Measurements from ENCODE around the gene DNM3.

GRCh38 chr1:172414331-172414730 is 573.0 kb downstream of the DNM3 start:
- TF ChIP-seq CTCF (IDR thresholded peaks at IDR 0.05; ENCODE audit: control extremely low read depth in 1 of 3, insufficient read depth in 1 of 3, low read depth in 1 of 3, low read length in 3 of 3) (no peak), MAFK (IDR thresholded peaks at IDR 0.05; ENCODE audit: low read depth, low read length) (no peak), CREB1 (IDR thresholded peaks at IDR 0.05) (no peak), YY1 (IDR thresholded peaks at IDR 0.05; ENCODE audit: low read depth, low read length) (no peak), TAF1 (IDR thresholded peaks at IDR 0.05; ENCODE audit: low read depth, low read length) (no peak), POLR2A (IDR thresholded peaks at IDR 0.05; ENCODE audit: control extremely low read depth in 1 of 2, low read depth in 2 of 2, low read length in 2 of 2) (no peak), EP300 (IDR thresholded peaks at IDR 0.05; ENCODE audit: borderline replicate concordance in 1 of 2, low read depth in 2 of 2, low read length in 2 of 2) (no peak), ATF3 (IDR thresholded peaks at IDR 0.05; ENCODE audit: insufficient read depth, low read depth, low read length) (no peak), JUND (IDR thresholded peaks at IDR 0.05; ENCODE audit: low read length) (no peak), GABPA (IDR thresholded peaks at IDR 0.05; ENCODE audit: borderline replicate concordance, insufficient read depth, low read length) (no peak)

All from H1 (cell line).